DOHH2 (cell line): Measurements from ENCODE around the gene AZIN2.

Source experiments
- H3F3A ChIP-seq: fragments of 200-600 bp; sonication (generic), shearing (Covaris generic); 2 replicates; pipeline ENCODE4 v1.6.0; 2016; ENCODE audit warnings: antibody characterized with exemption, mild to moderate bottlenecking; ENCODE audit not compliant: control insufficient read depth, insufficient read depth
- H3K27ac ChIP-seq: fragments of 200-600 bp; sonication (generic); 2 replicates; pipeline ENCODE4 v1.5.1; 2014; ENCODE audit warnings: low read depth, mild to moderate bottlenecking, low read length, moderate library complexity
- H3K27me3 ChIP-seq: fragments of 200-600 bp; sonication (generic); 2 replicates; pipeline ENCODE4 v1.6.1; 2014; ENCODE audit warnings: mild to moderate bottlenecking, low read length, mixed read lengths; ENCODE audit not compliant: control insufficient read depth
- H3K36me3 ChIP-seq: fragments of 200-600 bp; sonication (generic); 2 replicates; pipeline ENCODE4 v1.6.1; 2014; ENCODE audit warnings: mild to moderate bottlenecking, low read length, moderate library complexity, mixed read lengths; ENCODE audit not compliant: control insufficient read depth
- H3K4me1 ChIP-seq: fragments of 200-600 bp; sonication (generic); 2 replicates; pipeline ENCODE4 v1.6.1; 2014; ENCODE audit warnings: mild to moderate bottlenecking, low read length, mixed read lengths; ENCODE audit not compliant: control insufficient read depth
- H3K4me2 ChIP-seq: fragments of 200-600 bp; sonication (generic); 2 replicates; pipeline ENCODE4 v1.6.0; 2014; ENCODE audit warnings: mild to moderate bottlenecking, low read length, moderate library complexity
- H3K4me3 ChIP-seq: fragments of 200-600 bp; sonication (generic); 2 replicates; pipeline ENCODE4 v1.5.1; 2014; ENCODE audit warnings: mild to moderate bottlenecking, low read length, mixed read lengths
- H3K79me2 ChIP-seq: fragments of 200-600 bp; sonication (generic); 2 replicates; pipeline ENCODE4 v1.6.1; 2014; ENCODE audit warnings: mild to moderate bottlenecking, low read length, mixed read lengths; ENCODE audit not compliant: control insufficient read depth
- H3K9me2 ChIP-seq: fragments of 200-600 bp; sonication (generic); replicated peaks from 2 replicates; pipeline ENCODE4 v1.6.1; 2014; ENCODE audit warnings: mild to moderate bottlenecking, low read length, mixed read lengths; ENCODE audit not compliant: control insufficient read depth
- H3K9me3 ChIP-seq: fragments of 200-600 bp; sonication (generic); 2 replicates; pipeline ENCODE4 v1.6.1; 2014; ENCODE audit warnings: antibody characterized with exemption, low read length, mixed read lengths; ENCODE audit not compliant: control insufficient read depth, insufficient read depth
- H4K20me1 ChIP-seq: fragments of 200-600 bp; sonication (generic); 2 replicates; pipeline ENCODE4 v1.6.0; 2014; ENCODE audit warnings: low read depth, mild to moderate bottlenecking, antibody characterized with exemption, low read length, moderate library complexity; ENCODE audit not compliant: control insufficient read depth, insufficient read depth
- EZH2phosphoT487 ChIP-seq: fragments of 200-600 bp; sonication (generic); IDR thresholded peaks from 2 replicates; pipeline ENCODE4 v1.6.1; 2017; ENCODE audit warnings: borderline replicate concordance, mild to moderate bottlenecking, antibody characterized with exemption, low read length, moderate library complexity, mixed read lengths
- TF ChIP-seq, protein P1 (sequence below): fragments of 200-600 bp; sonication (generic); IDR thresholded peaks from one replicate; pipeline ENCODE4 v1.5.1; 2014; ENCODE audit warnings: antibody characterized with exemption, mild to moderate bottlenecking, low read depth, low read length; ENCODE audit not compliant: poor library complexity, severe bottlenecking

Gene AZIN2

DNA sequence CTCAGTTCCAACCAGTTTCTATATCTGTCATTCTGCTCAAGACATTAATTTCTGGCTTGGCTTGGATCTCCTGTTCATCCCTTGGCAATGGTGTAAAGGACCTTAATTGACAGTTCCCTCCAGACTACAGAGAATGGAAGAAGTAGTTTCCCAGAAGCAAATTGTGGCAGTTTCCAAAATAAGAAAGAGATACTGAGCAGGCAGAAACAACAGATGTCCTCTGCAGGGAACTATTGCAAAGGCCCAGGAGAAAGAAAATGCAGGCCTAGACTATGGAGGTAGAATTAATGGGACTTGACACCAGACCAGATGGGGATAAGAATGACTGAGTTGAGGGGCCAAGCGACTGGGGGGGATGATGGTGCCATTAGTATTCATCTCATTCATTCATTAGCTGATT, 38.1 kb upstream of the AZIN2 start:
- Histone ChIP-seq H3K4me2 (no peak overlapping the region), H3F3A (no peaks in the 10 kb centered on the region), H4K20me1 (no peaks in the 10 kb centered on the region), H3K79me2 (no peaks in the 10 kb centered on the region), H3K36me3 (no peaks in the 10 kb centered on the region), H3K4me3 (no peak overlapping the region), H3K9me3 (no peaks in the 10 kb centered on the region), H3K27me3 (peaks cover 25% of the 10 kb centered on the region), H3K9me2 (no peaks in the 10 kb centered on the region), H3K27ac (no peak overlapping the region), H3K4me1 (peaks cover 6% of the 10 kb centered on the region)
- no peak for TF ChIP-seq EZH2phosphoT487
- TF ChIP-seq, protein P1, sequence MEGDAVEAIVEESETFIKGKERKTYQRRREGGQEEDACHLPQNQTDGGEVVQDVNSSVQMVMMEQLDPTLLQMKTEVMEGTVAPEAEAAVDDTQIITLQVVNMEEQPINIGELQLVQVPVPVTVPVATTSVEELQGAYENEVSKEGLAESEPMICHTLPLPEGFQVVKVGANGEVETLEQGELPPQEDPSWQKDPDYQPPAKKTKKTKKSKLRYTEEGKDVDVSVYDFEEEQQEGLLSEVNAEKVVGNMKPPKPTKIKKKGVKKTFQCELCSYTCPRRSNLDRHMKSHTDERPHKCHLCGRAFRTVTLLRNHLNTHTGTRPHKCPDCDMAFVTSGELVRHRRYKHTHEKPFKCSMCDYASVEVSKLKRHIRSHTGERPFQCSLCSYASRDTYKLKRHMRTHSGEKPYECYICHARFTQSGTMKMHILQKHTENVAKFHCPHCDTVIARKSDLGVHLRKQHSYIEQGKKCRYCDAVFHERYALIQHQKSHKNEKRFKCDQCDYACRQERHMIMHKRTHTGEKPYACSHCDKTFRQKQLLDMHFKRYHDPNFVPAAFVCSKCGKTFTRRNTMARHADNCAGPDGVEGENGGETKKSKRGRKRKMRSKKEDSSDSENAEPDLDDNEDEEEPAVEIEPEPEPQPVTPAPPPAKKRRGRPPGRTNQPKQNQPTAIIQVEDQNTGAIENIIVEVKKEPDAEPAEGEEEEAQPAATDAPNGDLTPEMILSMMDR: no peak

GRCh38 chr1:33043267-33044092, 37.5 kb upstream of the AZIN2 start:
- TF ChIP-seq, protein P1: no peak
- no peak for TF ChIP-seq EZH2phosphoT487
- Histone ChIP-seq H3K9me3 (no peaks in the 10 kb centered on the region), H3K9me2 (no peaks in the 10 kb centered on the region), H3K4me2 (no peak overlapping the region), H3K36me3 (no peaks in the 10 kb centered on the region), H3K4me3 (no peak overlapping the region), H3F3A (no peaks in the 10 kb centered on the region), H3K27ac (no peak overlapping the region), H4K20me1 (no peaks in the 10 kb centered on the region), H3K4me1 (peaks cover 6% of the 10 kb centered on the region), H3K79me2 (no peaks in the 10 kb centered on the region), H3K27me3 (peaks cover 26% of the 10 kb centered on the region)

- no peak for TF ChIP-seq EZH2phosphoT487
- TF ChIP-seq, protein P1: no peak
- Histone ChIP-seq H3K9me2 (no peaks in the 10 kb centered on the region), H3K4me2 (no peak overlapping the region), H3K36me3 (no peaks in the 10 kb centered on the region), H3K79me2 (no peaks in the 10 kb centered on the region), H3K4me1 (no peaks in the 10 kb centered on the region), H3F3A (no peaks in the 10 kb centered on the region), H3K27me3 (peaks cover 26% of the 10 kb centered on the region), H3K4me3 (no peak overlapping the region), H4K20me1 (no peaks in the 10 kb centered on the region), H3K9me3 (no peaks in the 10 kb centered on the region), H3K27ac (no peak overlapping the region)
These were observed 35.7 kb upstream of the AZIN2 start for GRCh38 chr1:33045246-33045645.
